ENCODE data around the gene SLC12A3.

DNA sequence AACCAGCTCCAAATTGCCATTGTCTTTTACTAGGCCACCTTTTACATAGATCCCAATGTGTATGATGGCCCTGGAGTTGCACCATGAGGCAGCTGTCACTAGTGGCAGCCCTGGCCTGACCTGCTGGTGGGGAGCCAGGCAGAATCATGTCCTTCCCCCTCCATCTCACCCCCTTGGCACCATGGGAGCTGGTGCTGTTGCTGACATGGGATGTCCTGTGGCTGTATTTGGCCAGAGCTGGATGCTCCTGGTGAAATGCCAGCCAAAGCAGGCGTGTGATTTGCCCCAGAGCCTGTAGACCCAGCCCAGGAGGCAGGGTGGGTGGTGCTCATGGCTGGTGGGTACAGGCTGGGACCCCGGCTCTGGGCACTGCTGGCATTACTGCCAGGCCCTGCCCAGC lies 18.6 kb downstream of the SLC12A3 start:
- TF ChIP-seq EZH2 (IDR thresholded peaks at IDR 0.05; ENCODE audit: borderline replicate concordance, low read depth, low read length, severe bottlenecking): no peak
- TF ChIP-seq, protein P1, sequence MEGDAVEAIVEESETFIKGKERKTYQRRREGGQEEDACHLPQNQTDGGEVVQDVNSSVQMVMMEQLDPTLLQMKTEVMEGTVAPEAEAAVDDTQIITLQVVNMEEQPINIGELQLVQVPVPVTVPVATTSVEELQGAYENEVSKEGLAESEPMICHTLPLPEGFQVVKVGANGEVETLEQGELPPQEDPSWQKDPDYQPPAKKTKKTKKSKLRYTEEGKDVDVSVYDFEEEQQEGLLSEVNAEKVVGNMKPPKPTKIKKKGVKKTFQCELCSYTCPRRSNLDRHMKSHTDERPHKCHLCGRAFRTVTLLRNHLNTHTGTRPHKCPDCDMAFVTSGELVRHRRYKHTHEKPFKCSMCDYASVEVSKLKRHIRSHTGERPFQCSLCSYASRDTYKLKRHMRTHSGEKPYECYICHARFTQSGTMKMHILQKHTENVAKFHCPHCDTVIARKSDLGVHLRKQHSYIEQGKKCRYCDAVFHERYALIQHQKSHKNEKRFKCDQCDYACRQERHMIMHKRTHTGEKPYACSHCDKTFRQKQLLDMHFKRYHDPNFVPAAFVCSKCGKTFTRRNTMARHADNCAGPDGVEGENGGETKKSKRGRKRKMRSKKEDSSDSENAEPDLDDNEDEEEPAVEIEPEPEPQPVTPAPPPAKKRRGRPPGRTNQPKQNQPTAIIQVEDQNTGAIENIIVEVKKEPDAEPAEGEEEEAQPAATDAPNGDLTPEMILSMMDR (IDR thresholded peaks at IDR 0.05; ENCODE audit: borderline replicate concordance, extremely low read depth, low read length, poor library complexity, severe bottlenecking): no peak
